ENCODE results near the gene MRS2. TPM values are rescaled to one million over a fixed set of nuclear protein-coding genes. Genes with fewer than 3 reads are reported as not detected.
"Not testable (repeated sequence)": the region's sequence is repeated elsewhere in the genome, so short reads cannot be mapped to it uniquely, and the experiment has no call there.

The MRS2 gene
- total RNA-seq, 1 experiment from 2014 or later: 85.8 TPM

GRCh38 chr6:24412294-24412693, 9.6 kb downstream of the MRS2 start:
- no peak overlapping the region for H3K27ac Mint-ChIP-seq
- no peak overlapping the region for H4K5ac ChIP-seq (ENCODE audit: insufficient read length, low read depth, low read length)
- H3K18ac ChIP-seq (ENCODE audit: insufficient read length, low read depth, low read length): no peak overlapping the region

GRCh38 chr6:24414531-24414930, 11.8 kb downstream of the MRS2 start:
- H3K56ac ChIP-seq (ENCODE audit: insufficient read length, low read depth, low read length); H2AK5ac ChIP-seq (ENCODE audit: insufficient read length, low read length); H2BK12ac ChIP-seq (ENCODE audit: insufficient read length, low read depth, low read length); H3K27ac ChIP-seq (ENCODE audit: insufficient read length, low read depth, low read length); H3K27me3 Mint-ChIP-seq (ENCODE audit: low read depth); H2AFZ ChIP-seq (ENCODE audit: low read length); H3K9me3 ChIP-seq (ENCODE audit: control insufficient read depth, low read depth, low read length); H3K14ac ChIP-seq (ENCODE audit: insufficient read depth, low read length); H3K9me3 Mint-ChIP-seq; H3K79me1 ChIP-seq (ENCODE audit: insufficient read depth, low read depth, low read length, poor library complexity, severe bottlenecking); H3K4me2 ChIP-seq (ENCODE audit: insufficient read depth, insufficient read length, low read length); H3K27ac Mint-ChIP-seq; H3K4ac ChIP-seq (ENCODE audit: low read depth, low read length); H3T11ph ChIP-seq (ENCODE audit: low read length); H2BK15ac ChIP-seq (ENCODE audit: low read depth, low read length); H4K5ac ChIP-seq (ENCODE audit: insufficient read length, low read depth, low read length); H3K4me3 Mint-ChIP-seq; H2BK120ac ChIP-seq (ENCODE audit: low read depth, low read length, poor library complexity, severe bottlenecking); H4K20me1 ChIP-seq (ENCODE audit: control insufficient read depth, insufficient read depth, insufficient read length); H3K4me1 Mint-ChIP-seq; H2BK5ac ChIP-seq (ENCODE audit: insufficient read length, low read length); H2BK20ac ChIP-seq (ENCODE audit: low read depth, low read length, poor library complexity, severe bottlenecking); DNase-seq; H3K18ac ChIP-seq (ENCODE audit: insufficient read length, low read depth, low read length); H3K23me2 ChIP-seq (ENCODE audit: insufficient read length, low read depth, low read length, poor library complexity, severe bottlenecking); H4K8ac ChIP-seq (replicated peaks; ENCODE audit: insufficient read length, low read depth, low read length); H3K27me3 ChIP-seq (ENCODE audit: insufficient read depth, low read length); H3K4me1 ChIP-seq (ENCODE audit: insufficient read depth, low read length); H4K91ac ChIP-seq (ENCODE audit: insufficient read length, low read depth, low read length); H3K9ac ChIP-seq (ENCODE audit: extremely low read depth, insufficient read length, low read length); H3K23ac ChIP-seq (ENCODE audit: insufficient read length, low read depth, low read length); H3K79me2 ChIP-seq (ENCODE audit: insufficient read depth, low read length): not testable (repeated sequence)
- peaks cover 35 to 82% (median 66%) of the 10 kb centered on the region in 3 experiments; a peak in 6 of 7 replicates for H3K36me3 Mint-ChIP-seq (ENCODE audit: insufficient read depth in 1 of 3, low read depth in 3 of 3)
- WGBS (ENCODE audit: extremely low coverage, insufficient read length, low lambda C conversion rate): no CpG with 5 or more reads among the region's 15 CpGs

More at GRCh38 chr6:24412294-24412693, 9.6 kb downstream of the MRS2 start:
- Histone ChIP-seq H3K4me2 (ENCODE audit: insufficient read depth, insufficient read length, low read length) (no peak overlapping the region), H4K20me1 (ENCODE audit: control insufficient read depth, insufficient read depth, insufficient read length) (no peaks in the 10 kb centered on the region), H2BK120ac (ENCODE audit: low read depth, low read length, poor library complexity, severe bottlenecking) (no peak overlapping the region), H3K9ac (ENCODE audit: extremely low read depth, insufficient read length, low read length) (no peak overlapping the region), H3K56ac (ENCODE audit: insufficient read length, low read depth, low read length) (no peak overlapping the region), H3K79me1 (ENCODE audit: insufficient read depth, low read depth, low read length, poor library complexity, severe bottlenecking) (peaks cover 4% of the 10 kb centered on the region), H3K9me3 (ENCODE audit: control insufficient read depth, low read depth, low read length) (no peaks in the 10 kb centered on the region), H2BK15ac (ENCODE audit: low read depth, low read length) (no peak overlapping the region), H3K14ac (ENCODE audit: insufficient read depth, low read length) (no peak overlapping the region), H4K91ac (ENCODE audit: insufficient read length, low read depth, low read length) (no peak overlapping the region), H3K4me1 (ENCODE audit: insufficient read depth, low read length) (no peaks in the 10 kb centered on the region; the same call in 1 of the 2 replicates), H3T11ph (ENCODE audit: low read length) (no peak overlapping the region), H4K8ac (replicated peaks; ENCODE audit: insufficient read length, low read depth, low read length) (no peak overlapping the region), H2BK5ac (ENCODE audit: insufficient read length, low read length) (no peak overlapping the region), H3K27ac (ENCODE audit: insufficient read length, low read depth, low read length) (no peak overlapping the region), H3K79me2 (ENCODE audit: insufficient read depth, low read length) (peaks cover 5% of the 10 kb centered on the region; the same call in 1 of the 2 replicates), H2BK20ac (ENCODE audit: low read depth, low read length, poor library complexity, severe bottlenecking) (no peak overlapping the region), H3K23me2 (ENCODE audit: insufficient read length, low read depth, low read length, poor library complexity, severe bottlenecking) (no peaks in the 10 kb centered on the region), H3K23ac (ENCODE audit: insufficient read length, low read depth, low read length) (no peak overlapping the region), H2AFZ (ENCODE audit: low read length) (no peak overlapping the region), H2AK5ac (ENCODE audit: insufficient read length, low read length) (no peak overlapping the region), H3K27me3 (ENCODE audit: insufficient read depth, low read length) (no peaks in the 10 kb centered on the region), H2BK12ac (ENCODE audit: insufficient read length, low read depth, low read length) (no peak overlapping the region), H3K4ac (ENCODE audit: low read depth, low read length) (no peak overlapping the region)
- Mint-ChIP-seq H3K9me3 (no peaks in the 10 kb centered on the region), H3K36me3 (ENCODE audit: insufficient read depth in 1 of 3, low read depth in 3 of 3) (peaks cover 27 to 82% (median 62%) of the 10 kb centered on the region in 3 experiments; a peak in 6 of 7 replicates), H3K4me1 (peaks cover 0 to 9% of the 10 kb centered on the region in 2 experiments; a peak in 2 of 4 replicates), H3K27me3 (ENCODE audit: low read depth) (no peaks in the 10 kb centered on the region), H3K4me3 (no peak overlapping the region)
- DNase-seq: no peak
- no CpG with 5 or more reads among the region's 4 CpGs for WGBS (ENCODE audit: extremely low coverage, insufficient read length, low lambda C conversion rate)
- TF ChIP-seq CTCF (conservative IDR thresholded peaks at IDR 0.05): no peak

Data from H9 (cell line).